Measurements from ENCODE around the gene ADAM22.

ADAM22 gene

DNA sequence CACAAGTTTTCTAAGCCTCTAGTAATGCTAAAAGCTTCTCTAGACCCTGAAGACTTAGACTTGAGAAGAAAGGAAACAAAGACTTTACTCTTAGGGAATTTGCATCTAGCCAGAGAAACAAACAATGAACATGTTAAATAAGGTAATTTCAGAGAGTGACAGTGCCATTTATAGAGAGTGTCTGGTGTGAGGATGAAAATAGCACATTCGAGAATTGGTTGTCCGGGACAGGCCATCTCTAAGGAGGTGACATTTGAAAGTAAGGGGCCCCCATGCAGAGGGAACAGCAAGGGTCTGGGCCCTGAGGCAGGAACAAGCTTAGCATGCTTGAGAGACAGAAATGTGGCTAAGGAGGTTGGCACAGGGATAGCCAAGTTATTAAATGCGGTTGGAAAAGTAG lies 48.1 kb downstream of the ADAM22 start:
- H2AFZ ChIP-seq (ENCODE audit: insufficient read depth, low read length, poor library complexity): no peak overlapping the region
- no peak overlapping the region for H3K4me2 ChIP-seq (ENCODE audit: low read length)
- no peaks in the 10 kb centered on the region for H3K79me2 ChIP-seq (ENCODE audit: control insufficient read depth, insufficient read depth, low read length, poor library complexity)
- whole genome bisulfite sequencing (ENCODE audit: extremely low coverage, insufficient coverage, insufficient read length): no CpG with 5 or more reads among the region's 3 CpGs
- no peak overlapping the region for H2BK5ac ChIP-seq (ENCODE audit: low read depth, low read length, poor library complexity)
- no peak overlapping the region for H2AK5ac ChIP-seq (ENCODE audit: low read length)
- H3K9ac ChIP-seq (ENCODE audit: low read length): no peak overlapping the region
- DNase-seq: no peak
- H3K27ac ChIP-seq (ENCODE audit: low read depth, low read length): no peak overlapping the region
- no peaks in the 10 kb centered on the region for H3K36me3 ChIP-seq (ENCODE audit: control insufficient read depth in 1 of 2, insufficient read depth in 2 of 2, low read length in 2 of 2)
- no peak overlapping the region for H3K14ac ChIP-seq (ENCODE audit: low read length)
- H2BK12ac ChIP-seq (ENCODE audit: low read length): no peak overlapping the region
- no peaks in the 10 kb centered on the region for H3K27me3 ChIP-seq (ENCODE audit: insufficient read depth, low read length)
- no peak overlapping the region for H2BK120ac ChIP-seq (ENCODE audit: insufficient read depth, low read length, poor library complexity)
- no peak overlapping the region for H4K91ac ChIP-seq (ENCODE audit: low read depth, low read length)
- no peak overlapping the region for H3K18ac ChIP-seq (ENCODE audit: low read length)
- H3K4me3 ChIP-seq (ENCODE audit: low read depth, low read length): no peak overlapping the region
- no peaks in the 10 kb centered on the region for H3K4me1 ChIP-seq (ENCODE audit: control insufficient read depth in 1 of 2, insufficient read depth in 2 of 2, low read length in 2 of 2)
- no peak overlapping the region for H3K4ac ChIP-seq (ENCODE audit: low read depth, low read length)
- H4K8ac ChIP-seq (ENCODE audit: low read depth, low read length): no peak overlapping the region
- H3K79me1 ChIP-seq (ENCODE audit: low read length): no peaks in the 10 kb centered on the region
- no peak overlapping the region for H4K12ac ChIP-seq (ENCODE audit: low read depth, low read length)
- H3K9me3 ChIP-seq (ENCODE audit: insufficient read depth, low read depth, low read length): no peaks in the 10 kb centered on the region
- no peak overlapping the region for H3K23ac ChIP-seq (ENCODE audit: low read length)

GRCh38 chr7:87984088-87984487 lies 50.0 kb downstream of the ADAM22 start:
- H2BK5ac ChIP-seq (ENCODE audit: low read depth, low read length, poor library complexity): no peak overlapping the region
- DNase-seq: no peak
- no peak overlapping the region for H2AK5ac ChIP-seq (ENCODE audit: low read length)
- no peak overlapping the region for H3K4me3 ChIP-seq (ENCODE audit: low read depth, low read length)
- WGBS (ENCODE audit: extremely low coverage, insufficient coverage, insufficient read length): no CpG with 5 or more reads among the region's 3 CpGs
- no peaks in the 10 kb centered on the region for H3K4me1 ChIP-seq (ENCODE audit: control insufficient read depth in 1 of 2, insufficient read depth in 2 of 2, low read length in 2 of 2)
- no peak overlapping the region for H3K14ac ChIP-seq (ENCODE audit: low read length)
- H3K79me2 ChIP-seq (ENCODE audit: control insufficient read depth, insufficient read depth, low read length, poor library complexity): no peaks in the 10 kb centered on the region
- no peak overlapping the region for H4K8ac ChIP-seq (ENCODE audit: low read depth, low read length)
- no peak overlapping the region for H4K91ac ChIP-seq (ENCODE audit: low read depth, low read length)
- H4K12ac ChIP-seq (ENCODE audit: low read depth, low read length): no peak overlapping the region
- no peak overlapping the region for H3K27ac ChIP-seq (ENCODE audit: low read depth, low read length)
- no peaks in the 10 kb centered on the region for H3K27me3 ChIP-seq (ENCODE audit: insufficient read depth, low read length)
- no peak overlapping the region for H3K9ac ChIP-seq (ENCODE audit: low read length)
- no peaks in the 10 kb centered on the region for H3K79me1 ChIP-seq (ENCODE audit: low read length)
- no peak overlapping the region for H3K4me2 ChIP-seq (ENCODE audit: low read length)
- no peaks in the 10 kb centered on the region for H3K36me3 ChIP-seq (ENCODE audit: control insufficient read depth in 1 of 2, insufficient read depth in 2 of 2, low read length in 2 of 2)
- no peak overlapping the region for H3K23ac ChIP-seq (ENCODE audit: low read length)
- no peak overlapping the region for H2AFZ ChIP-seq (ENCODE audit: insufficient read depth, low read length, poor library complexity)
- H3K4ac ChIP-seq (ENCODE audit: low read depth, low read length): no peak overlapping the region
- H3K9me3 ChIP-seq (ENCODE audit: insufficient read depth, low read depth, low read length): no peaks in the 10 kb centered on the region
- H2BK120ac ChIP-seq (ENCODE audit: insufficient read depth, low read length, poor library complexity): no peak overlapping the region
- no peak overlapping the region for H2BK12ac ChIP-seq (ENCODE audit: low read length)
- no peak overlapping the region for H3K18ac ChIP-seq (ENCODE audit: low read length)

GRCh38 chr7:87993269-87993668 lies 59.2 kb downstream of the ADAM22 start:
- Histone ChIP-seq H2BK5ac (ENCODE audit: low read depth, low read length, poor library complexity) (no peak overlapping the region), H2BK12ac (ENCODE audit: low read length) (no peak overlapping the region), H3K79me1 (ENCODE audit: low read length) (no peaks in the 10 kb centered on the region), H4K12ac (ENCODE audit: low read depth, low read length) (no peak overlapping the region), H3K4ac (ENCODE audit: low read depth, low read length) (no peak overlapping the region), H4K8ac (ENCODE audit: low read depth, low read length) (no peak overlapping the region), H2BK120ac (ENCODE audit: insufficient read depth, low read length, poor library complexity) (no peak overlapping the region), H2AFZ (ENCODE audit: insufficient read depth, low read length, poor library complexity) (no peak overlapping the region), H3K9ac (ENCODE audit: low read length) (no peak overlapping the region), H3K36me3 (ENCODE audit: control insufficient read depth in 1 of 2, insufficient read depth in 2 of 2, low read length in 2 of 2) (no peaks in the 10 kb centered on the region), H3K14ac (ENCODE audit: low read length) (no peak overlapping the region), H3K27me3 (ENCODE audit: insufficient read depth, low read length) (no peaks in the 10 kb centered on the region), H3K79me2 (ENCODE audit: control insufficient read depth, insufficient read depth, low read length, poor library complexity) (no peaks in the 10 kb centered on the region), H3K18ac (ENCODE audit: low read length) (no peak overlapping the region), H3K27ac (ENCODE audit: low read depth, low read length) (no peak overlapping the region), H3K9me3 (ENCODE audit: insufficient read depth, low read depth, low read length) (no peaks in the 10 kb centered on the region), H3K4me1 (ENCODE audit: control insufficient read depth in 1 of 2, insufficient read depth in 2 of 2, low read length in 2 of 2) (no peaks in the 10 kb centered on the region), H3K4me3 (ENCODE audit: low read depth, low read length) (no peak overlapping the region), H4K91ac (ENCODE audit: low read depth, low read length) (no peak overlapping the region), H3K4me2 (ENCODE audit: low read length) (no peak overlapping the region), H2AK5ac (ENCODE audit: low read length) (no peak overlapping the region), H3K23ac (ENCODE audit: low read length) (no peak overlapping the region)
- no peak for DNase-seq

DNA sequence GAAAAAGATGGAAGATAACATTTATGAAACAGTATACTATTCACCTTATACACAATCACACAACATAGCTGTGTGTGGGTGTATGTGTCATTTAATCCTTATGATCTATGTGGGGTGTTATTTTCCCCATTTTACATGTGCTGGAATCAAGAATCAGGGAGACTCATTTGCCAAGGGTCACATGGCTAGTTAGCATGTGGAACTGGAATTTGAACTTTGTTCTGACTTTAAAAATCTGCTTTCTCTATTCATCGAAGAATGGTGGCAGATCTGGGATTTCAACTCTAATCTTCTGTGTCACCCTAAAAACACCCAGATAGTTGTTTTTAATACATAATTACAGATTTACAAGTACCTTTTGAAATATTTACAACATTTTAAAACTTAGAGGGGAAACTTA lies 65.2 kb downstream of the ADAM22 start:
- Histone ChIP-seq H3K4me3 (ENCODE audit: low read depth, low read length) (no peak overlapping the region), H4K12ac (ENCODE audit: low read depth, low read length) (no peak overlapping the region), H3K4me2 (ENCODE audit: low read length) (no peak overlapping the region), H3K23ac (ENCODE audit: low read length) (no peak overlapping the region), H3K18ac (ENCODE audit: low read length) (no peak overlapping the region), H2AFZ (ENCODE audit: insufficient read depth, low read length, poor library complexity) (no peak overlapping the region), H2BK120ac (ENCODE audit: insufficient read depth, low read length, poor library complexity) (no peak overlapping the region), H3K27ac (ENCODE audit: low read depth, low read length) (no peak overlapping the region), H3K79me2 (ENCODE audit: control insufficient read depth, insufficient read depth, low read length, poor library complexity) (no peaks in the 10 kb centered on the region), H3K4ac (ENCODE audit: low read depth, low read length) (no peak overlapping the region), H4K91ac (ENCODE audit: low read depth, low read length) (no peak overlapping the region), H2BK12ac (ENCODE audit: low read length) (no peak overlapping the region), H3K9me3 (ENCODE audit: insufficient read depth, low read depth, low read length) (no peaks in the 10 kb centered on the region), H3K79me1 (ENCODE audit: low read length) (no peaks in the 10 kb centered on the region), H4K8ac (ENCODE audit: low read depth, low read length) (no peak overlapping the region), H3K4me1 (ENCODE audit: control insufficient read depth in 1 of 2, insufficient read depth in 2 of 2, low read length in 2 of 2) (no peaks in the 10 kb centered on the region), H2BK5ac (ENCODE audit: low read depth, low read length, poor library complexity) (no peak overlapping the region), H3K36me3 (ENCODE audit: control insufficient read depth in 1 of 2, insufficient read depth in 2 of 2, low read length in 2 of 2) (no peaks in the 10 kb centered on the region), H3K27me3 (ENCODE audit: insufficient read depth, low read length) (no peaks in the 10 kb centered on the region), H3K14ac (ENCODE audit: low read length) (no peak overlapping the region), H3K9ac (ENCODE audit: low read length) (no peak overlapping the region), H2AK5ac (ENCODE audit: low read length) (no peak overlapping the region)
- DNase-seq: no peak
- WGBS (ENCODE audit: extremely low coverage, insufficient coverage, insufficient read length): no CpG with 5 or more reads among the region's 1 CpG
